ENCODE data around the gene PTAFR. TPM values are rescaled to one million over a fixed set of nuclear protein-coding genes. Genes with fewer than 3 reads are reported as not detected.

PTAFR gene
- total RNA-seq, 4 donors from 2014 or later = 2.7 to 10.2 (median 6.8) TPM

DNA sequence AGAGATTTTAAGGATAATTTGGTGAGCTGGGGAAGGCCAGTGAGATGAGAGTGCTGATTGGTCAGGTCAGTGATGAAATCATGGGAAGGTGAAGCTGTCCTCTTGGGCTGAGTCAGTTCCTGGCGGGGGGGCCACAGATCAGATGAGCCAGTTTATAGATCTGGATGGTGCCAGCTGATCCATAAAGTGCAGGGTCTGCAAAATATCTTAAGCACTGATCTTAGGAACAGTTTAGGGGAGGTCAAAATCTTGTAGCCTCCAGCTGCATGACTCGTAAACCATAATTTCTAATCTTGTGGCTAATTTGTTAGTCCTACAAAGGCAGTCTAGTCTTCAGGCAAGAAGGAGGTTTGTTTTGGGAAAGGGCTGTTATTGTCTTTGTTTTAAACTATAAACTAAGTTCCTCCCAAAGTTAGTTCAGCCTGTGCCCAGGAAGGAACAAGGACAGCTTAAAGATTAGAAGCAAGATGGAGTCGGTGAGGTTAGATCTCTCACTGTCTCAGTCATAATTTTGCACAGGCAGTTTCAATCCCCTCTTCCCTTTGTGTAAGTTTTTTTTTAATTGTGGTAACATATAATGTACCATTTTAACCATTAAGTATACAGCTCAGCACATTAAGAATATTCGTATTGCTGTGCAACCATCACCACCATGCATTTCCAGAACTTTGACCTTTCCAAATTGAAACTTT is 39.4 kb downstream of the PTAFR start:
- no peak for DNase-seq (ENCODE audit: low spot score in 2 of 2)
- WGBS, 2 donors = 73 to 83% methylated on average over 4 of the region's 4 CpGs

DNA sequence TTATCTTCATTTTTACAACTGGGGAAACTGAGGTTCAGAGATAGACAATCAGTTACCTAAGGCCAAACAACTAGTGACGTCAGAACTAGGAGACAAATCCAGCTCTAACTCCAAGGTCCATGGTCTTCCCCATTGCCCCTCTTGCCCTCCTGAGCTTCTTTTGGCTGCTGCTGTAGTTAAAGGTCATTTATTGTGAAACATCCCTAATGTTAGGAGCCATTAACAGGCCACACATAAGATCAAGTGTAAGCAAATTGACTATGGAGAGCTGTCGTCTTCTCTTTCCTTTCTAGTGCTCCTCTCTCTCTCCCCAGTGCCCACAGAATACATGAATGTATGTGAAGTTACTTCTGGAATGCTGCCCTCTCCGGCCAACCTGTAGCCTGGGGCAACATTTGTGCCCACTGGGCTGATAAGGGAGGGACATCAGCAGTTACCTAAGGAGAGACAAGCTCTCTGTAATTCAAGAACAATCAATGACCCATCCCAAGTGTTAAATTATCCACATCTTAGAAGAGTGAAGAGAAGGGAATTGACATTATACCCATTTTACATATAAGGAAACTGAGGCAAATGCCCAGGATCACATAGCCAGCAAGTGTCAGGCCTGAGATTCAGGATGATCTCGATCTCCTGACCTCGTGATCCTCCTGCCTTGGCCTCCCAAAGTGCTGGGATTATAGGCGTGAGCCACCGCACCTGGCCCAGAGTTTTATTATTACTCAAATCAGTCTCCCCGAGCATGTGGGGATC is 40.1 kb downstream of the PTAFR start:
- WGBS, 2 donors = 75 to 87% methylated on average over 8 of the region's 8 CpGs
- intact Hi-C loops (cut with DNase I; ENCODE audit: low total_unique reads) = no loop called here
- TF ChIP-seq, protein P1, sequence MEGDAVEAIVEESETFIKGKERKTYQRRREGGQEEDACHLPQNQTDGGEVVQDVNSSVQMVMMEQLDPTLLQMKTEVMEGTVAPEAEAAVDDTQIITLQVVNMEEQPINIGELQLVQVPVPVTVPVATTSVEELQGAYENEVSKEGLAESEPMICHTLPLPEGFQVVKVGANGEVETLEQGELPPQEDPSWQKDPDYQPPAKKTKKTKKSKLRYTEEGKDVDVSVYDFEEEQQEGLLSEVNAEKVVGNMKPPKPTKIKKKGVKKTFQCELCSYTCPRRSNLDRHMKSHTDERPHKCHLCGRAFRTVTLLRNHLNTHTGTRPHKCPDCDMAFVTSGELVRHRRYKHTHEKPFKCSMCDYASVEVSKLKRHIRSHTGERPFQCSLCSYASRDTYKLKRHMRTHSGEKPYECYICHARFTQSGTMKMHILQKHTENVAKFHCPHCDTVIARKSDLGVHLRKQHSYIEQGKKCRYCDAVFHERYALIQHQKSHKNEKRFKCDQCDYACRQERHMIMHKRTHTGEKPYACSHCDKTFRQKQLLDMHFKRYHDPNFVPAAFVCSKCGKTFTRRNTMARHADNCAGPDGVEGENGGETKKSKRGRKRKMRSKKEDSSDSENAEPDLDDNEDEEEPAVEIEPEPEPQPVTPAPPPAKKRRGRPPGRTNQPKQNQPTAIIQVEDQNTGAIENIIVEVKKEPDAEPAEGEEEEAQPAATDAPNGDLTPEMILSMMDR (IDR thresholded peaks at IDR 0.05) = no peak
- no peak for TF ChIP-seq POLR2A (IDR thresholded peaks at IDR 0.05)
- no peak for DNase-seq (ENCODE audit: low spot score in 2 of 2)
- H3K4me3 ChIP-seq (ENCODE audit: low read depth, poor library complexity, severe bottlenecking) = no peak overlapping the region

More for the DNA sequence above, 39.4 kb downstream of the PTAFR start:
- TF ChIP-seq, protein P1 (IDR thresholded peaks at IDR 0.05) = no peak
- TF ChIP-seq POLR2A (IDR thresholded peaks at IDR 0.05) = no peak
- no peak overlapping the region for H3K4me3 ChIP-seq (ENCODE audit: low read depth, poor library complexity, severe bottlenecking)
- intact Hi-C loops (cut with DNase I; ENCODE audit: low total_unique reads) = no loop called here

DNA sequence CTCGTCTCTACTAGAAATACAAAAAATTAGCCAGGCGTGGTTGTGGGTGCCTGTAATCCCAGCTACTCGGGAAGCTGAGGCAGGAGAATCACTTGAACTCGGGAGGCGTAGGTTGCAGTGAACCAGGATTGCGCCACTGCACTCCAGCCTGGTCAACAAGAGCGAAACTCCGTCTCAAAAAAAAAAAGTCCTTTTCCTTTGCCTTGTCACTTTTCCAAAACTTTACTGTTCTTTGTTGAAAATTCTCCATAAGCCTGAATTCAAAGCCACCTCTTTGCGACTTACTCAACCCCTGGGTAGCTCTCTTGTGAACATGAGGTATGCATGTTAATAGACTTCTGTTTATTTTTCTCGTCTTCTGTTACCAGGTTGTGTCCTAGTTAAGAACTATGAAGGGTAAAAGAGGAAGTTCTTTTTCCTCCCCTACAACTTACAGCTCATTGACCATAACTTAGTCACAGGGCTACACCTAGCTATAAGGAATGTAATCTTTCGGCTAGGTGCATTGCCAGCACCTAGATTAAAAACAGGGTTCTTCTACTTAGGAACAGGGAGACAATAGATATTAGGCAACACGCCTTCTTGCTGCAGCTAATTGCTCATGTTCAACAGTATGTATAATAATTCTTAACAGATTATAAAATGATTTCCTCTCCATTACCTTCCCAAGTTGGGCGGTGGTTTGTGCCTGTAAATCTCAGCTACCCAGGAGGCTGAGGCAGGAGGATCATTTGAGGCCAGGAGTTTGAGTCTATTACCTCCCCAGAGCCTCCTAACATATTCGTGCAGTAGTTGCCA is 40.9 kb downstream of the PTAFR start:
- intact Hi-C loops (cut with DNase I; ENCODE audit: low total_unique reads) = no loop called here
- no peak overlapping the region for H3K4me3 ChIP-seq (ENCODE audit: low read depth, poor library complexity, severe bottlenecking)
- TF ChIP-seq, protein P1 (IDR thresholded peaks at IDR 0.05) = no peak
- TF ChIP-seq POLR2A (IDR thresholded peaks at IDR 0.05) = no peak
- no peak for DNase-seq (ENCODE audit: low spot score in 2 of 2)
- 79 to 86% methylated on average over 14 of the region's 14 CpGs for WGBS, 2 donors

DNA sequence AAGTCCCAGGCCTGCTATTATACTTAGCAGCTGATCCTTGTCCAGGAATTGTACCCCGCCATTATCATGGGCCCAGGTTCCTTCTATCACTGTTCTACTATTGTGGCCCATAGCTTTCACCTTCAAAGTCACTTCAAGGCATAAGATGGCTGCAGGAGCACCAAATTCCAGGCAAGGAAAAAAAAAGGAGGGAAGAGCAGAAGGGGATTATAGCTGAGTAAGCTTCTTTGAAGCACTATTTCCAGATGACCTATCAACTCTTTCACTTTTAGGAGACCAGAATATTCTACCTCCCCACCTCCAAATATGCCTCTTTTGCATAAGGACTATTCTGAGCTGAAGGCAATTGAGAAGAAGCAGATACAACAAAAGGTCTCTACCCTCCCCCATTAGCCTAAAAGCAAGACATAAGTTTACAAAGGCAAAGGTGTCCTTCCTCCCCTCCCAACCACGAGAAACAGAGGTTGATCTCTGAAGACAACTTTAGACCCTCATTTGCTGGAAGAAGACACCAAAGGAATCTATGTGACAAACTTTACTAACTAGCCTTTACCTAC is 41.8 kb downstream of the PTAFR start:
- no peak overlapping the region for H3K4me3 ChIP-seq (ENCODE audit: low read depth, poor library complexity, severe bottlenecking)
- WGBS, 2 donors = 91 to 95% methylated on average over 2 of the region's 2 CpGs
- no peak for TF ChIP-seq POLR2A (IDR thresholded peaks at IDR 0.05)
- TF ChIP-seq, protein P1 (IDR thresholded peaks at IDR 0.05) = no peak
- intact Hi-C loops (cut with DNase I; ENCODE audit: low total_unique reads) = no loop called here
- DNase-seq (ENCODE audit: low spot score in 2 of 2) = no peak

DNA sequence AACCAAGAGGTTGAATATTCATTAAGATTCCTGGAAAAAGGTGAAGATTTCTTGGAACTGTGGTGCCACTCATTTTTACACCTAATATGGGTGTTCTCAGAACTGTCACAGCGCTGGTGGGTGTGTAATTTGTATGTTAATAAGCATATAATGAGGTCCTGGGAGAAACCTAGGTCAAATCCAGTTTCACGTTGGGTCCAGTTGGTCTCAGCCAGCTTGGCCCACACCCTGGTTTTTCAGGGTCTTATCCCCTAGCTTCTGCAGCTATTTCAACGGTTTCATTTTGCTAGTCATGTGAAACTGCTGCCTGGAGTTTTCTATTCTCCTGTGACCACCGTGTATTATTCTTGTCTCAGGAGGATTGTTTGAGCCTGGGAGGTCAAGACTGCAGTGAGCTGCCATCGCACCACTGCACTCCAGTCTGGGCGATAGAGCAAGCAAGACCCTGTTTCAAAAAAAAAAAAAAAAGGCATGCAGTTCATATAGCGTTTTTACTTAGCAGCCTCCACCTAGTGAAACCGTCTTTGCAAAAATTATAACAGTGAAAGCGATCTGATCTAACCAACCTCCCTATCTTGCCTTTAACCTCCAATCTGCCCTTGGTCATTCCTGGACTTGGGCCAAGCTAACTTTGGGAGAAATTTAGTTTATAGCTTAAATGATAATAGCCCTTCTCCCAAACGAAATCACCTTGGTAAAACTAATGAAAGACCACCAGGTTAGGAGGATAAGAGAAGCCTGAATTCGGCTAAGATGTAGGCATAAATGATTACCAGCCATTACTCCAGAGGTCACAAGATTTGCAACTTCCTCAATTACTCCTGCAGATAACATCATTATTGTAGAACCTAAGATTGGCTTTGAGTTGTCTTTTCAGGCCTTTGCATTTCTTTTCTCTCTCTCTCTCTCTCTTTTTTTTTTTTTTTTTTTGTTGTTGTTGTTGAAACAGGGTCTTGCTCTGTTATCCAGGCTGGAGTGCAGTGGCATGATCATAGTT is 44.0 kb downstream of the PTAFR start:
- TF ChIP-seq, protein P1 (IDR thresholded peaks at IDR 0.05) = no peak
- TF ChIP-seq POLR2A (IDR thresholded peaks at IDR 0.05) = no peak
- no peak overlapping the region for H3K4me3 ChIP-seq (ENCODE audit: low read depth, poor library complexity, severe bottlenecking)
- intact Hi-C loops (cut with DNase I; ENCODE audit: low total_unique reads) = no loop called here
- 82 to 83% methylated on average over 11 of the region's 11 CpGs for WGBS, 2 donors
- no peak for DNase-seq (ENCODE audit: low spot score in 2 of 2)

Data from lower leg skin (tissue), 4 donors.